Measurements from ENCODE around the gene TIGD2.
"Not testable (repeated sequence)": the region's sequence is repeated elsewhere in the genome, so short reads cannot be mapped to it uniquely, and the experiment has no call there.

Gene TIGD2

DNA sequence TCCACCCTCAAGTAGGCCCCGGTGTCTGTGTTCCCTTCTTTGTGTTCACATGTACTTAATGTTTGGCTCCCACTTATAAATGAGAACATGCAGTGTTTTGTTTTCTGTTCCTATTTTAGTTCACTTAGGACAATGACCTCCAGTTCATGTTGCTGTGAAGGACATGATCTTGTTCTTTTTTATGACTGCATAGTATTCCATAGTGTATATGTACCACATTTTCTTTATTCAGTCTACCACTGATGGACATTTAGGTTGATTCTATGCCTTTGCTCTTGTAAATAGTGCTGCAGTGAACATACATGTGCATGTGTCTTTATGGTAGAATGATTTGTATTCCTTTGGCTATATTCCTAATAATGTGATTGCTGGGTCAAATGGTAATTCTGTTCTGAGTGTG is 33.3 kb downstream of the TIGD2 start:
- not testable (repeated sequence) for H3K9me3 ChIP-seq (ENCODE audit: control insufficient read depth, low read length); H3K9ac ChIP-seq (ENCODE audit: low read length); H3K36me3 ChIP-seq (ENCODE audit: control insufficient read depth, insufficient read depth, low read length, severe bottlenecking); DNase-seq (ENCODE audit: low read depth); H3K4me1 ChIP-seq (ENCODE audit: control insufficient read depth, insufficient read depth, low read length); H3K27me3 ChIP-seq (replicated peaks; ENCODE audit: control insufficient read depth, insufficient read depth, low read length); H3K4me3 ChIP-seq (ENCODE audit: low read length)

DNA sequence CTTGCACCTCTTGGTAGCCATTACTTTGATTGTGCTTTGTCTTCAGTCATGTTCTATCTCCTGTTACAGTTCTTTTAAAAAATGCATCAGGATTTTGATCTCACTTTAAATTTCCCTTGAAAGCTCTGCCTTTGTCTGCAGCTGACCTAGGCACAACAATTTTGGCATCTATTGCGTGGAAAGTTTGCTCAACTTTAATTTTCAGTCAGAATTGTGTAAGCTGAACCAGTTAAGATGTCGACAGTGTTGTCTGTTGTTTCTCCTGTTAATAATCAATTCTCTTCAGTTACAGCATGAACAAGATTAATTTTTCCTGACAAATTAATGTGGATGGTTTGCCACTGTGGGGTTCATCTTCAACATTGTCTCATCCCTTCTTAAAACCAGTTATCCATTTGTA is 34.9 kb downstream of the TIGD2 start:
- H3K4me1 ChIP-seq (ENCODE audit: control insufficient read depth, insufficient read depth, low read length) = no peaks in the 10 kb centered on the region
- H3K36me3 ChIP-seq (ENCODE audit: control insufficient read depth, insufficient read depth, low read length, severe bottlenecking) = no peaks in the 10 kb centered on the region
- H3K27me3 ChIP-seq (replicated peaks; ENCODE audit: control insufficient read depth, insufficient read depth, low read length) = no peaks in the 10 kb centered on the region
- peaks cover 6% of the 10 kb centered on the region for H3K9me3 ChIP-seq (ENCODE audit: control insufficient read depth, low read length)
- DNase-seq (ENCODE audit: low read depth) = no peak
- H3K9ac ChIP-seq (ENCODE audit: low read length) = no peak overlapping the region
- H3K4me3 ChIP-seq (ENCODE audit: low read length) = no peak overlapping the region

DNA sequence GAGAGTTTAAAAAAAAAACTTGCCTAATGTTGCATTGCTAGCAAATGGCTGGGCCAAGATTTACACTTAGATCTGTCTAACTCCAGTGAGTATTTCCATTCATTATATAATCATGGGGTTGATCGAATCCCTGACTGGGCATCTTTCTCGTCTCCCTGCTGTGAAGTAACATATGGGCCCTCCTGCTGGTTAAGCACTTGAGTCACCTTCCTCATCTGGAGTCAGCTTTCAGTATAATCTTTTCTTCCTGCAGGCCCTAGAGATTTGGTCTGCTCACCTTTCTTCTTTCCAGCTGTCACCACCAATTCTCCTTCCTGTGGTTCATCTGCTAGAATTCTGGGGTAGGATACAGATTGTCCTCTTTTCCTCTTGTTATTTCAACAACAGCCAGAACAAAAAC is 41.6 kb downstream of the TIGD2 start:
- no peaks in the 10 kb centered on the region for H3K9me3 ChIP-seq (ENCODE audit: control insufficient read depth, low read length)

DNA sequence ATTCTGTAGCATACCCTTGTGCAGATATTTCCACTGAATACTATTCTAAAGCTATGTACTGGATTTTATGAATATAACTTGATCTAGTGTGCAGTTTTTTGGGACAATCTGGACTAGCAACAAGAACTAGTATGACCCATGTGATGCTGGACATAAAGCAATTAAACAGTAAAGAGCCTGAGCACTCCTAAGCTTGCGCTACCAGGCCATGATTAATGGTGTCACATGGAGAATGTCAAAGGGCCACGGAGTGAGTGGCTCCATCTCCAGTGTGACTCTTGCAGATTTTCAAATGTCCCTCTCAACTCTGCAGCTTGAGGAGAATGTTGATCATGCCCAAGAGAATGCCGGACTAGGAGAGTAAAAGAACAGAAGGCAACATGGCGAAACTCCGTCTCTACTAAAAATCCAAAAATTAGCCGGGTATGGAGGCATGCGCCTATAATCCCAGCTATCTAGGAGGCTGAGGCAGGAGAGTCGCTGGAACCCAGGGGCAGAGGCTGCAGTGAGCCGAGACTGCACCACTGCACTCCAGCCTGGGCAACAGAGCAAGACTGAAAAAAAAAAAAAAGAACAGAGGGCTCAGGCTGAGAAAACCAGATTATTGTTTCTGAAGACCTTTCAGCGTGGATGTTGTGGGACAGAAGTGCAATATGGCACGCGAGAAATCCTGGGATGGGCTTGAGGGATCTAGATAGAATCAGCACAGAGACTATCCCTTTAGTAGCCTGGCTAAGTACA is 45.0 kb downstream of the TIGD2 start:
- no peak overlapping the region for H3K9ac ChIP-seq (ENCODE audit: low read length)
- H3K4me3 ChIP-seq (ENCODE audit: low read length) = no peak overlapping the region
- no peaks in the 10 kb centered on the region for H3K36me3 ChIP-seq (ENCODE audit: control insufficient read depth, insufficient read depth, low read length, severe bottlenecking)
- no peaks in the 10 kb centered on the region for H3K4me1 ChIP-seq (ENCODE audit: control insufficient read depth, insufficient read depth, low read length)
- H3K9me3 ChIP-seq (ENCODE audit: control insufficient read depth, low read length) = no peaks in the 10 kb centered on the region
- DNase-seq (ENCODE audit: low read depth) = no peak
- no peaks in the 10 kb centered on the region for H3K27me3 ChIP-seq (replicated peaks; ENCODE audit: control insufficient read depth, insufficient read depth, low read length)

More for the DNA sequence above, 41.6 kb downstream of the TIGD2 start:
- Histone ChIP-seq H3K9ac (ENCODE audit: low read length) (no peak overlapping the region), H3K4me1 (ENCODE audit: control insufficient read depth, insufficient read depth, low read length) (no peaks in the 10 kb centered on the region), H3K36me3 (ENCODE audit: control insufficient read depth, insufficient read depth, low read length, severe bottlenecking) (no peaks in the 10 kb centered on the region), H3K27me3 (replicated peaks; ENCODE audit: control insufficient read depth, insufficient read depth, low read length) (no peaks in the 10 kb centered on the region), H3K4me3 (ENCODE audit: low read length) (no peak overlapping the region)
- no peak for DNase-seq (ENCODE audit: low read depth)

DNA sequence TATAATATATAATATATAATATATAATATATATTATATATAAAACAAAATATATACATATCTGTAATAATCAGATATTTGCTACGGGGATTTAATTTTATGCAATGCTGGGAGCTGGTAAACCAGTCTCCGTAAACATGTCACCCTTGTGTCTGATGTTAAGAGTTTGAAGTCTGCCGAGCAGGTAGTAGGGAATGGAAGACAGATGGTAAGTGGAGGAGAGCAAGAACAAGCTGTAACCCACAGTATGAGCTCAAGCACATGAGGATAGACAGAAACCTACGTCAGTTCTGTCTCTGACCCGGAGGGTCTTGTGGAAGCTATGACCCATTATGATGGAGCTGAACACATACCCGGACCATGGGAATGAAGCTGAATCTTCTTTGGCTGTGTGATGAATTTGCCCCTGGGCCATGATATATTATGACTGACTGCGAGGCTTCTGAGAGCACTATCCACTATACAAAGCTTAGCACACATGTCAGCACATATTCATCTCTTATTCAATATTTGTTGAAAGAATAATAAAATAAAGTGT is 46.2 kb downstream of the TIGD2 start:
- no peak for DNase-seq (ENCODE audit: low read depth)
- Histone ChIP-seq H3K4me3 (ENCODE audit: low read length) (no peak overlapping the region), H3K27me3 (replicated peaks; ENCODE audit: control insufficient read depth, insufficient read depth, low read length) (no peaks in the 10 kb centered on the region), H3K9ac (ENCODE audit: low read length) (no peak overlapping the region), H3K9me3 (ENCODE audit: control insufficient read depth, low read length) (no peaks in the 10 kb centered on the region), H3K4me1 (ENCODE audit: control insufficient read depth, insufficient read depth, low read length) (no peaks in the 10 kb centered on the region), H3K36me3 (ENCODE audit: control insufficient read depth, insufficient read depth, low read length, severe bottlenecking) (no peaks in the 10 kb centered on the region)

DNA sequence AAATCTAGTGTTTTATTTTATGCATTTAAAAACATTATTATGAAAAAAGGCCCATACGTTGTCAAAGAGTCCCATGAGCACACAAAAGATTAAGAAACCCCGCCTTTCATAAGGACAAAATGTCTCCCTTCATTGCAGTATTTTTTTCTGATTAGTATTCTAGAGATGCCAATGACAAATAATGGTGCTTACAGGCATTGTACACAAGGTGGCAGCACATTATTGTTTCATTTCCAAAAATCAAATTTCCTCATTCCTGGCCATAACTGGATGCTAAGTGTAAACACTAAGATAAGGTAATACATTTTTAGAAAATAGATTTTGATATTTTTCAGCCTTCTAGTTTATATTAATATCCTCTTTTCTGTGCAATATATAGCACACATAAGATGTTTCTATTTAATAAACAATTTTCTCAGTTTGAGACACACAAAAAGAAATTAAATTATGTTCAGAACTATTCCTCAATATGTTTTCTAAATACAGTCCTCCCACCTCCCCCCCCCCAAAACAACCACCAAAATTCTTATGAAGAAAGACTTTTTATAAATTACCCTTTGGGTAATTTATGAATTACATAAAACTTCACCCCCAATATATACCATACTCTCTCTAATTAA is 47.7 kb downstream of the TIGD2 start:
- Histone ChIP-seq H3K9ac (ENCODE audit: low read length) (peak overlapping the region; percentile 7), H3K4me1 (ENCODE audit: control insufficient read depth, insufficient read depth, low read length) (no peaks in the 10 kb centered on the region), H3K9me3 (ENCODE audit: control insufficient read depth, low read length) (no peaks in the 10 kb centered on the region), H3K4me3 (ENCODE audit: low read length) (no peak overlapping the region), H3K36me3 (ENCODE audit: control insufficient read depth, insufficient read depth, low read length, severe bottlenecking) (no peaks in the 10 kb centered on the region), H3K27me3 (replicated peaks; ENCODE audit: control insufficient read depth, insufficient read depth, low read length) (no peaks in the 10 kb centered on the region)
- DNase-seq (ENCODE audit: low read depth) = peak; percentile 85

DNA sequence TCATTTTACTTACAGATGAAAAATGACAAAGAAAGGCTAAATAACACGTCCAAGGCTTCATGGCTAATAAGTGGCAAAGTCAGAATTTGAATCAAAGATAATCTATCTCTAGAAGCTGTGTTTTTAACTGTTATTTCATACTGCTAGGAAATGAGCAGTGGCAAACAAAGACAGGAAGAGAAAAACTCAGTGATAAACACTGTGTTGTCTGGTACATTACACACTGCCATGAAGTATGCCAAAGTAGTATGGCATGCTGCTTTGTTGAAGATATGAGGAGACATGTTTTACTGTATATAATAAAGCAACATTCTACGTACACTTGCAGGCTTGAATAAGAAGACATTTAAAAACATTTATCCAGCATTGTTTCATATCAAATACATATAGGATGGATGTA is 49.5 kb downstream of the TIGD2 start:
- no peaks in the 10 kb centered on the region for H3K27me3 ChIP-seq (replicated peaks; ENCODE audit: control insufficient read depth, insufficient read depth, low read length)
- no peaks in the 10 kb centered on the region for H3K36me3 ChIP-seq (ENCODE audit: control insufficient read depth, insufficient read depth, low read length, severe bottlenecking)
- no peak overlapping the region for H3K4me3 ChIP-seq (ENCODE audit: low read length)
- no peaks in the 10 kb centered on the region for H3K9me3 ChIP-seq (ENCODE audit: control insufficient read depth, low read length)
- no peak overlapping the region for H3K9ac ChIP-seq (ENCODE audit: low read length)
- no peaks in the 10 kb centered on the region for H3K4me1 ChIP-seq (ENCODE audit: control insufficient read depth, insufficient read depth, low read length)
- no peak for DNase-seq (ENCODE audit: low read depth)

DNA sequence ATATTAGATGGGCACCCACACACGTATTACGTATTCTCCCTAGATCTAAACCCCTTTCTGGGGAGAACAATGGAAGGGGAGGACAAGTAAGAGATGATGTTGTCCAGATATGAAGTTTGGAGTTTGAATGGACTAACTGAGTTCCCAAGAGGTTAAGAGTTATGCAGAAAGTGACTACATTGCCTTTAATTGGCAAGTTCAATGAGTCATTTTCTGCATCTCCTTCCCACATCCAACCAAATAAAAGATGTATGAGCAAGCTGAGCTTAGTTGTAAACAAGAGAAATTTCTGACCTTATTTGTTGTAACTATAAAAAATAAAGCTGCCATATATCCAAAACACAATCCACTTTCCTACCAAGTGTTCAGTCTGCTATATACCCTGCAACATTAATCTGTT is 50.5 kb downstream of the TIGD2 start:
- Histone ChIP-seq H3K27me3 (replicated peaks; ENCODE audit: control insufficient read depth, insufficient read depth, low read length) (no peaks in the 10 kb centered on the region), H3K4me3 (ENCODE audit: low read length) (no peak overlapping the region), H3K9me3 (ENCODE audit: control insufficient read depth, low read length) (no peaks in the 10 kb centered on the region), H3K36me3 (ENCODE audit: control insufficient read depth, insufficient read depth, low read length, severe bottlenecking) (no peaks in the 10 kb centered on the region), H3K4me1 (ENCODE audit: control insufficient read depth, insufficient read depth, low read length) (no peaks in the 10 kb centered on the region), H3K9ac (ENCODE audit: low read length) (no peak overlapping the region)
- peak; percentile 39 for DNase-seq (ENCODE audit: low read depth)

DNA sequence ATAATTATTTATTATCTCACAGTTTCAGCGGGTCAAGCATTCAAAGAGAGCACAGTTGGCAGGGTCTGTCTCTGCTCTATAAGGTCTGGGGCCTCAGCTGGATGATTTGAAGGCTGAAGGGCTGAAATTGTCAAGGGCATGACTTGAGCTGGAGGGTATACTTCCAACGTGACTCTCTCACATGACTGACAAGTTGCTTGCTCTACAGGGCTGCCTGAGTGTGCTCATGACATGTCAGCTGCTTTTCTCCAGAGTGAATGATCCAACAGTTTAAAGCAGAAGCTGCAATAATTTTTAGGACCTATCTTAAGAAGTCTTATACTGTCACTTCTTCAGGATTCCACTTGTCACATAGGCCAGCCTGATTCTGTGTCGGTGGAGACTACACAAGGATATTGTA is 51.2 kb downstream of the TIGD2 start:
- no peaks in the 10 kb centered on the region for H3K27me3 ChIP-seq (replicated peaks; ENCODE audit: control insufficient read depth, insufficient read depth, low read length)
- H3K4me3 ChIP-seq (ENCODE audit: low read length) = no peak overlapping the region
- no peaks in the 10 kb centered on the region for H3K36me3 ChIP-seq (ENCODE audit: control insufficient read depth, insufficient read depth, low read length, severe bottlenecking)
- no peaks in the 10 kb centered on the region for H3K9me3 ChIP-seq (ENCODE audit: control insufficient read depth, low read length)
- H3K9ac ChIP-seq (ENCODE audit: low read length) = no peak overlapping the region
- DNase-seq (ENCODE audit: low read depth) = no peak
- H3K4me1 ChIP-seq (ENCODE audit: control insufficient read depth, insufficient read depth, low read length) = no peaks in the 10 kb centered on the region

DNA sequence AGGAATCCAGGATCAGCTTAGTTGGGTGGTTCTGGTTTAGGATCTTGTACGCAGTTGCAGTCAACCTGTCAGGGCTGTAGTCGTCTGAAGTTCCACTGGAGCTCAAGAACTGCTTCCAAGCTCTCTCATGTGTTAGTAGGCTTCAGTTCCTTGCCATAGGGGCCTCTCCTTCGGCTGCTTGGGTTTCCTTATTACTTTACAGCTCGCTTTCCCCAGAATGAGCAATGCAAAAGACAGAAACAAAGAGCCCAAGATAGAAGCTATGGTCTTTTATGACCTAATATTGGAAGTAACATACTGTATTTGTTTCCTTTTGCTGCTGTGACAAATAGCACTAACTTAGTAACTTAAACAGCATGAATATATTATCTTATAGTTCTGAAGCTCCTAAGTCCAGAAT is 51.7 kb downstream of the TIGD2 start:
- no peak for DNase-seq (ENCODE audit: low read depth)

DNA sequence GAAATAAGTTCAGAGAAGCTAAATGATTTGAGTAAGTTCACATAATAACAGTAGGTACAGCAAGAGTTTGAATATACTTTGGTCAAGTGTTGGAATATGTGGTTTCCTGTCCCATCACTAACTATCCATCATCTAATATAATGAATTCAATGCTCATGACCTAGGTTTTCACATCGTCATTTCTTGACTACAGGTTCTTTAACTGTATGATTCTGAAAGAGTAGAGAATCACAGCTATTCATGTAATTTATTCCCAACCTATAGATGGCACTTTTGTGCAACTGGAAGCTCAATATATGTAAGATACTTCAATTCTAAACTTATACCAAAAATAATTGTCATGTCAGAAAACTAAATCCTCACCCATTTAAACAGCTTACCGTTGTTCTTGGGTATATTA is 53.1 kb downstream of the TIGD2 start:
- DNase-seq (ENCODE audit: low read depth) = peak; percentile 34
- H3K36me3 ChIP-seq (ENCODE audit: control insufficient read depth, insufficient read depth, low read length, severe bottlenecking) = no peaks in the 10 kb centered on the region
- H3K9ac ChIP-seq (ENCODE audit: low read length) = no peak overlapping the region
- H3K9me3 ChIP-seq (ENCODE audit: control insufficient read depth, low read length) = no peaks in the 10 kb centered on the region
- no peaks in the 10 kb centered on the region for H3K4me1 ChIP-seq (ENCODE audit: control insufficient read depth, insufficient read depth, low read length)
- H3K4me3 ChIP-seq (ENCODE audit: low read length) = no peak overlapping the region
- H3K27me3 ChIP-seq (replicated peaks; ENCODE audit: control insufficient read depth, insufficient read depth, low read length) = no peaks in the 10 kb centered on the region

More for the DNA sequence above, 51.7 kb downstream of the TIGD2 start:
- Histone ChIP-seq H3K9ac (ENCODE audit: low read length) (no peak overlapping the region), H3K9me3 (ENCODE audit: control insufficient read depth, low read length) (no peaks in the 10 kb centered on the region), H3K27me3 (replicated peaks; ENCODE audit: control insufficient read depth, insufficient read depth, low read length) (no peaks in the 10 kb centered on the region), H3K36me3 (ENCODE audit: control insufficient read depth, insufficient read depth, low read length, severe bottlenecking) (no peaks in the 10 kb centered on the region), H3K4me1 (ENCODE audit: control insufficient read depth, insufficient read depth, low read length) (no peaks in the 10 kb centered on the region), H3K4me3 (ENCODE audit: low read length) (no peak overlapping the region)
